ENCODE data around the gene LTBR.

LTBR gene

GRCh38 chr12:6369916-6370575 is 13.9 kb upstream of the LTBR start:
- no peak for DNase-seq

GRCh38 chr12:6370576-6370935 is 13.4 kb upstream of the LTBR start:
- DNase-seq, result no peak

- DNase-seq, result no peak
These were observed 12.8 kb upstream of the LTBR start for GRCh38 chr12:6370994-6371754.

- DNase-seq, result peak; percentile 78
These were observed 11.5 kb upstream of the LTBR start for GRCh38 chr12:6372403-6373003.

- no peak for DNase-seq
These were observed 10.8 kb upstream of the LTBR start for GRCh38 chr12:6373022-6373787.

- DNase-seq, result no peak
These were observed 9.8 kb upstream of the LTBR start for GRCh38 chr12:6374028-6374785.

- no peak for DNase-seq
These were observed 9.2 kb upstream of the LTBR start for GRCh38 chr12:6374786-6375160.

- no peak for DNase-seq
These were observed 8.5 kb upstream of the LTBR start, which contains the start of gene SCNN1A for GRCh38 chr12:6375269-6376078. Gene SCNN1A, minus strand, starts transcription at chr12:6375563. Its CDS starts 780 bp downstream, at chr12:6374783.

- peak; percentile 24 for DNase-seq
These were observed 7.7 kb upstream of the LTBR start for GRCh38 chr12:6376079-6376869.

GRCh38 chr12:6376870-6377666 is 6.9 kb upstream of the LTBR start:
- no peak for DNase-seq

- no peak for DNase-seq
These were observed 6.3 kb upstream of the LTBR start for GRCh38 chr12:6377667-6377994.

- DNase-seq, result peak; percentile 84
These were observed 5.1 kb upstream of the LTBR start for GRCh38 chr12:6378709-6379472.

GRCh38 chr12:6380141-6381121 is 3.5 kb upstream of the LTBR start:
- DNase-seq, result no peak

GRCh38 chr12:6382371-6382770 is 1.6 kb upstream of the LTBR start:
- DNase-seq, result no peak

- DNase-seq, result no peak
These were observed 980 bp upstream of the LTBR start for GRCh38 chr12:6382982-6383381.

GRCh38 chr12:6384499-6385436 is 806 bp downstream of the LTBR start:
- no peak for DNase-seq

- no peak for DNase-seq
These were observed 2.1 kb downstream of the LTBR start for GRCh38 chr12:6386038-6386437.
